GM10847 (cell line): ENCODE results near the gene NINL.

Experiments used
- POLR2A ChIP-seq: IDR thresholded peaks from 2 replicates; pipeline ENCODE4 v1.6.1; 2011; ENCODE audit not compliant: insufficient read length; ENCODE audit errors: extremely low read depth

NINL gene

DNA sequence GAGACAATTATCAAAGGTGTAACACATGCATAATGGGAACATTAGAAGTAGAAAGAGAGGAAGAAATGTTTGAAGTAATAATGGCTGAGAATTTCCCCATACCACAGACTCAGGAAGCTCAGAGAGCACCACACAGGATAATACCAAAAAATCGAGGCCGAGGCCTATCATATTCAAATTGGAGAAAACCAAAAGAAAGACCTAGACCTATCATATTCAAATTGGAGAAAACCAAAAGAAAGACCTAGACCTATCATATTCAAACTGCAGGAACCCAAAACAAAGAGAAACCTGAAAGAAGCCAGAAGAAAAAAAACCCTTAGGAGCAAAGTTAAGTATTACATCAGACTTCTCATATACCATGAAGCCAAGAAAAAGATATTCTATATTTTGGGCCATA lies 18.0 kb downstream of the NINL start:
- TF ChIP-seq POLR2A = no peak

DNA sequence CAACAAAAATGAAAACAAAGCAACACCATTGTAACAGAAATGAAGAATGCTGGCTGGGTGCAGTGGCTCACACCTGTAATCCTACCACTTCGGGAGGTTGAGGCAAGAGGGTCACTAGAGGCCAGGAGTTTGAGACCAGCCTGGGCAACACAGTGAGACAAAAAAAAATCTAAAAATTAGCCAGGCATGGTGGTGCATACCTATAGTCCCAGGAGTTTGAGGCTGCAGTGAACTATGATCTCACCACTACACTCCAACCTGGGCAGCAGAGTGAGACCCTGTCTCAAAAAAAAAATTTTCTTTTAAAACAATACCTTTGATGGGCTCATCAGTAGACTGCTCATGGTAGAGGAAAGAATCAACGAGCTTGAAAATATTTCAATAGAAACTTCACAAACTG lies 18.5 kb downstream of the NINL start:
- TF ChIP-seq POLR2A = no peak

DNA sequence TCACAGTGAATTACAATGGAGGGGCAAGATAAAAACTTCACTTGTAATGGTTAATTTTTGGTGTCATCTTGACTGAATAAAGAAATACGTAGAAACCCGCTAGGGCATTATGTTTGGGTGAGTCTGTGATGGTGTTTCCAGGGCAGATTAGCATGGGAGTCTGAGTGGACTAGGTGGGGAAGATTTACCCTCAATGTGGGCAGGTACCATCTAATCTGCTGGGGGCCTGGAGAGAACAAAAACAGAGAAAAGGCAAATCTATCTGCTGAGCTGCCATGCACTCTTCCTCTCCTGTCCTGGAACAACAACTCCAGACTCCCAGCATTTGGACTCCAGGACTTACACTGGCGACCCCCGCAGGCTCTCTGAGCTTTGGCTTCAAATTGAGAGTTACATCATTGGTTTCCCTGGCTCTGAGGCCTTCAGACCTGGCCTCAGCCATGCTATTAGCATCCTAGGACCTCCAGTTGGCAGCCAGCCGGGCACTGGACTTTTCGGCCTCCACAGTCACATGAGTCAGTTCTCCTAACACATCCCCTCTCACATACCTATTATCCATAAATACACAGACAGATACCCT lies 19.7 kb downstream of the NINL start:
- TF ChIP-seq POLR2A = no peak

DNA sequence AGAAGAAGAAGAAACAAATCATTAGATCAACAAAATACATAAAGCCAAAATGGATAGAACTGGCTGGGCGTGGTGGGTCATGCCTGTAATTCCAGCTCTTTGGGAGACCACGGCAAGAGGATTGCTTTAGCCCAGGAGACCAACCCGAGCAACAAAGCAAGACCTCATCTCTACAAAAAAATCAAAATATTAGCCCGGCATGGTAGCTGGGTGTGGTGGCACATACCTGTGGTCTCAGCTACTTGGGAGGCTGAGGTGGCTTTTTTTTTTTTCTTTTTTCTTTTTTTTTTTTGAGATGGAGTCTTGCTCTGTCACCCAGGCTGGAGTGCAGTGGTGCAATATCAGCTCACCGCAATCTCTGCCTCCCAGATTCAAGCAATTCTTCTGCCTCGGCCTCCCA lies 21.5 kb downstream of the NINL start:
- no peak for TF ChIP-seq POLR2A

DNA sequence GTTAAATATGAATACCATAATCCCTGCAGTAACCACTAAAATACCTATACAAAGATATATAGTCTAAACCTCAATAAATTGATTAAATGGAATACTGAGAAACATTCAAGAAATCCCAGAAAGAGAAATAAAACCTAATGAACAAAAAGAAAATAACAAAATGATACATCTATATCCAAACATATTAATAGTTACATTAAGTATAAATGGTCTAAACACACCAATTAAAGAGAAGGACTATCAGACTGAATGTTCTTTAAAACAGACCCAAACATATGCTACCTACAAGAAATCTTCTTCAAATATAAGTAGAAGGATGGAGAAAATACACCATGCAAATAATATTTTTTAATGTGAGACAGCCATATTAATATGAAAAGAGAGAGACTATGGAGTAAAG lies 22.0 kb downstream of the NINL start:
- TF ChIP-seq POLR2A = no peak

DNA sequence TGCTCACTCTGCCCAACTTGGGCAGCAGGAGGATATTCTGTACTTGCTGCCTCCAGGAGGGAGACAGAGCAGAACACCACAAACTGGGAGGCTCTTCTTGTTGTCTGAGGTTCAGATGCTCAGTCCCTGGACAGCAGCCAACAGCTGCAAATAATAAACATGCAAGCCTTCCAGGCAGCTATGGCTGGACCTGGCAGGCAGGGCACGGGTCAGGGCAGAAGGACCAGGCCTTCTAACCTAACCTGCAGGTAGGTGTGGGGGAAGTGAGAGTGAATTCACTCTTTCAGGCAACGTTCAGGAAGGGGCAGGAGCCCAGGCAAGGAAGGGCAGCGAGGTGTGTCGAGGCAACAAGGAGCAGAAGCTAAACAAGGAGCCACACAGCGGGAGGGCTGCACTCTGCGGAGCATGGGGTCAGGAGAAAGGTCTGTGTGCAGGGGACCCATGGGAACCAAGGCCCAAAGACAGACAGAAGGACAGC lies 31.5 kb downstream of the NINL start:
- no peak for TF ChIP-seq POLR2A

DNA sequence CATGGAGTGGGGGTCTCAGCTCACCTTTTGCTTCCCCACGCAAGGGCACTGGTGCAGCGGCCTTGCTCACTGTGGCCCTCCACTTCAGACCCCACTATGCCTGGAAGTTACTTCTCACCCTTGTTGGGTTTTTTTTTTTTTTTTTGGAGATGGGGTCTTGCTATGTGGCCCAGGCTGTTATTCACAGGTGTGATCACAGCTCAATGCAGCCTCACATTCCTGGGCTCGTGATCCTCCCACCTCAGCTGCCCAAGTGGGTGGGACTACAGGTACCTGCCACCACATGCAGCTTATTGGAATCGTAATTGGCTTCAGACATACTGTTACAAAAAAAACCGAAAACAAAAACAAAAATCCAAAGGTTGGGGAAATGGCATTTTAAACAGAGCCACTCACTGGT lies 32.4 kb downstream of the NINL start:
- no peak for TF ChIP-seq POLR2A

DNA sequence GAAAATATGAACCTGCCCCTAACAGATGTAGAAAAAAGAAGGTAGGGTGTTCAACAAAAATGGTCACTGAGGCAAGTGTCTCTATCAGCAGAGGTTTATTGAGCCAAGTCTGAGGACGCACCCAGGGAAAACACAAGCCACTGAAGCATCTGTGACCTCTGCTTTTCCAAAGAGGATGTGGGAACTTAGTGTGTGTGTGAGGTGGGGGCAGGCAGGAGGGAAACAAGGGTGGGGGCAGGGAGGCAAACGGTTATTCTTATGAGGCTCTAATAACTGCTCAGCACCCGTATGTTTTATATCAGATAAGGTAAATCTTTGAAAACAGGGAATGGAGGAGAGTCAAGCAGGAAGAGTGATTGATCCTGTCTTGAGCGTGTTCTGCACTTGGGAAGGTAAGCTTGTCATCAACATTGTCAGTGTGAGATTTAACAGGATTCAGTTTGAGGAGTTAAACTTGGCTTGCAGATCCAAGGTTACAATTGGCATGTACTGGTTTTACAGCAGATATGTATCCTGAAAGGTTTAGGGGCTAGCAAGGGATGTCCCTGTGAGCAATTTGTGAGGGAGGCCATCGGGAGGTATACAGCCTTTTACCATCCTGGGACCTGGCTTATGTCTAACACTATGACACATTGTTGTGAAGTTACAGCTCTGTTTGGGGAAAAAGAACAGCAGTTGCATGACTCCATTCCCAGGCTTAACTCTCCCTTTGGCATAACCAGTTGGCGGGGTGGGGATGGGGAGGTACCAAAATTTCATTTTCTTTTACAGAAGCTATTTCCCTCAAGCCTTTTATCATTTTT lies 33.7 kb downstream of the NINL start:
- no peak for TF ChIP-seq POLR2A

DNA sequence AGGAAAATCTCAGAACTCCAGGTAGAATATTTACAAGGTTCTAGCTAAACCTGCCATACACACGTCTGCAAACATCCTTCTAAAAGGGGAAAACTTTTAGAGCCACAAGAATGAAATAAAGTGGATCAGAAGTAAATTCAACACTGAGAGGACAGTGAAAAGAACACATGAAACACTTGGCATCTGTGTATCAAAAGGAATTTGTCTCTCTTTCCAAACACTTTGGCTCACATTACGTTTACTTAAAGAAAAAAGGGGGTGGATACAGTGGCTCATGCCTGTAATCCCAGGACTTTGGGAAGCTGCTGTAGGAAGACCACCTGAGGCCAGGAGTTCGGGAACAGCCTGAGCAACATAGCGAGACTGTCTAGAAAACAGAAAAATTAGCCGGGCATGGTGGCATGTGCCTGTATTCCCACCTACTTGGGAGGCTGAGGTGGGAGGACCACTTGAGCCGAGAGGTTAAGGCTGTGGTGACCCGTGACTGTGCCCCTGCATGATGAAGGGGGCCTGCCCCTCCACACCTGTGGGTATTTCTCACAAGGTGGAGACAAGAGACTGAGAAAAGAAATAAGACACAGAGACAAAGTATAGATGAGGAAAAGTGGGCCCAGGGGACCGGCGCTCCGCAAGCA lies 35.4 kb downstream of the NINL start:
- TF ChIP-seq POLR2A = no peak

DNA sequence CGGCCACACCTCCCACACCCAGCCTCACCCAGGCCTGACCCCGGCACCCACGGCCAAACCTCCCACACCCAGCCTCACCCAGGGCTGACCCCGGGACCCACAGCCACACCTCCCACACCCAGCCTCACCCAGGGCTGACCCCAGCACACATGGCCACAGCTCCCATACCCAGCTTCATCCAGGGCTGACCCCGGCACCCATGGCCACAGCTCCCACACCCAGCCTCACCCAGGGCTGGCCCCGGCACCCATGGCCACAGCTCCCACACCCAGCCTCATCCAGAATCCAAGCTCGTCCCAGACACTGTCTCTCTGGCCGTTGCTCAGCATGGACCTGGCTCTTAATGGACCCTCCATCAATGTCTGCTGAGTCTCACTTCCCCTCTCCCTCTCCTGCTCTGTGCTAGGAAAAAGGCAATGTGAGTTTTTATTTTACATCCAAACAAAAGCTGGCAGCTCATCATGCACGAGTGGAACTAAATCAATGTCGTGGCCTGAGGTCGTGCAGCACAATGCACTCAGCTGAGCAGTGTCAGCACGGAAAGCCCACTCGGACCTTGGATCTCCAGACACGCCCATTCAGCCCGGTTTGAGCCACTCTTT lies 36.1 kb downstream of the NINL start:
- no peak for TF ChIP-seq POLR2A

DNA sequence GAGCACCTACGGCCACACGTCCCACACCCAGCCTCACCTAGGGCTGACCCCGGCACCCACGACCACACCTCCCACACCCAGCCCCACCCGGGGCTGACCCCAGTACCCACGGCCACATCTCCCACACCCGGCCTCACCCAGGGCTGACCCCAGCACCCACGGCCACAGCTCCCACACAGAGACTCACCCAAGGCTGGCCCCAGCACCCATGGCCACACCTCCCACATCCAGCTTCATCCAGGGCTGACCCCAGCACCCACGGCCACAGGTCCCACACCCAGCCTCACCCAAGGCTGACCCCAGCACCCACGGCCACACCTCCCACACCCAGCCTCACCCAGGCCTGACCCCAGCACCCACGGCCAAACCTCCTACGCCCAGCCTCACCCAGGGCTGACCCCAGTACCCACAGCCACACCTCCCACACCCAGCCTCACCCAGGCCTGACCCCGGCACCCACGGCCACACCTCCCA lies 36.7 kb downstream of the NINL start:
- no peak for TF ChIP-seq POLR2A

DNA sequence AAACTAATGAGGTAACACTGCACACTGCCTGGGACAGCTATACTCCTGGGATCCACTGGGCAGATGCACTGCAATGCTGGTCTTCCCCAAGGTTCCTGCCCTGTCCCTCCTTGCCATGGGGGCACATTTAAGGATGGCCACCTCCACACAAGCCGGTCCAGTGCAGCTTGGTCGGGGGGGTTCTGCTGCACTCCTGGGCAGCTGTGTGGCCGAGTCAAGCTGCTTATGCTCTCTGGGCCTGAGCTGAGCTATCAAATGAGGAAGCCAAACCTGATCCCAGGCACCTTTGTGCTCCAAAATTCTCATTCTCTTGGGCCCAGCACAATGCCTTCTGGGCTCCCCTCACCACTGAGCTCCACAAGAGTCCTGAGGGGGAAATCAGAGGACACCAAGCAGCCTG lies 37.3 kb downstream of the NINL start:
- TF ChIP-seq POLR2A = no peak

DNA sequence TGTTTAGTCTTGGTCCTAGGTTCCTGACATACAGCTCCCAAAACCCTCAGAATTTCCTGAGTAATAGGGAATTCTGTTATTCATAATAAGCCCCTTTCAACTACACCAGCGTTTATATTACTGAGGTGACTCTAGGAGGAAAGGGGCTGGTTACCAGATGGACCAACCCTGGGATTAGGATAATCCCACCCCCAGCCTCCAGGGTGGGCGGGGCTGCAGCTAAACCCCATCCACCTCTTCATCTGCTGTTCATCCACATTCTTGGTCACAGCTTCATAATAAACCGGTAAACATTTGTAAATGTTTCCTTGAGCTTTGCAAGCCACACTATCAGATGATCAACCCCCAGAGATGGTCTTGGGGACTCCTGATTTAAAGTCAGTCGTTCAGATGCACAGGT lies 38.3 kb downstream of the NINL start:
- no peak for TF ChIP-seq POLR2A

DNA sequence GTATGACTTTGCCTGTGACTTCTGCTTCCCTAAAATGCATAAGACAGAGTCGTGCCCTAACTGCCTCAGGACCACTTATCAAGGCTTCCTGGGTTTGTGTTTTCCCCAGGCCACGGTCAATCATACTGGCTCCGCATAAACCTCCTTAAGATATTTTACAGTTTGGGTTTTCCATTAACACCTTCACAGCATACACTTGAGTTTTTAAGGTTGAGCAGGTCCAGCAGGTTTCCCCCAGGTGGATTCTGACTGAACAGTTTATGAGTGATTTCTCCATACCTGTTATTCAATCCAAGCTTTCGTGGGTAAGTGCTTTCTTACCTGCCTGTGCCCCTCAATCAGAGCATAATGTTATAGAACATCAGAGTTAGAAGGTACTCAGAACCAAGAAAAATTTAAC lies 39.3 kb downstream of the NINL start:
- TF ChIP-seq POLR2A = no peak

DNA sequence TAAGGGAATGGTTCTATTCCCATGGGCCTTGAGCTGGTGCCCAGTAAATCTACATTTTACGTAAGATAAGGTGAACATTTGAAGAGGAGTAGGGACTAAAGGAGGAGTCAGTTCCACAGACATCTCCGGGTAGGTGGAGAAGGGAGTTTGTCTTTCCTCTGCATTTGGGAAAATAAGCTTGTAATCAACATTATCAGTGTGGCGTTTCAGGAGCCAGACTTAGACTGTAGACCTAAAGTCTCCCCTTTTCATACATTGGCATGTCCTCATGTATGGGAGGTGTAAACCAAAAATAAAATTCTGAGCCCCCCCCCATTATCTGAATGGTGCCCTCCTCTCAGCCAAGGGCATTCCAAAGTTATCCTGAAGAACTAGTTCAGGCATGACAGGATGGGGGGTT lies 40.2 kb downstream of the NINL start:
- no peak for TF ChIP-seq POLR2A

DNA sequence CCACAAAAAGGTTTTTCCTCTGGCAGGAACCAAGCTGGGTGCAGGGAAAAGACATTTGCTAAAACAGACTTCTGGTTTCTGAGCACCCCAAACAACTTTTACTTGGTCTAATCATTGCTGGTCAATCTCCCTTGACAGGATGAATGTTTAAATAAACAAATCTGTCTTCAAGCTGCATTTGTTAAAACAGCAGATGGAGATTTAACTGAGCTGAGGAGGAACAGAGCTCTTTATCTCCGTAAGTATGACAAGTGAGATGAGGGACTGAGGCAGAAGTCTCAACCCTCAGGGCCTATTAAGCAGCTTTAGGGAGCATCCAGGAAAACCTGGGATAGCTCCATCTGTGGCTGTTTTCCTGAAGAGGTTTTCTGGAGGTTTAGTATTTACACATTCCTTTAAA lies 40.6 kb downstream of the NINL start:
- no peak for TF ChIP-seq POLR2A
